ENCODE measurements around the gene DACH2. TPM values are rescaled to one million over a fixed set of nuclear protein-coding genes. Genes with fewer than 3 reads are reported as not detected.

The DACH2 gene
- total RNA-seq, 2 donors from 2014 or later, result not detected

GRCh38 chrX:86455495-86455894 is 307.2 kb downstream of the DACH2 start:
- Histone ChIP-seq H3K36me3 (no peaks in the 10 kb centered on the region), H3K4me1 (ENCODE audit: control insufficient read depth in 1 of 2, low read depth in 2 of 2) (no peaks in the 10 kb centered on the region), H3K9me3 (no peaks in the 10 kb centered on the region), H3K4me3 (no peak overlapping the region), H3K27me3 (replicated peaks; ENCODE audit: insufficient read depth) (no peaks in the 10 kb centered on the region), H3K27ac (no peak overlapping the region)
- ATAC-seq (ENCODE audit: insufficient number of reproducible peaks, low FRiP score, low read depth) (no peak), DNase-seq (ENCODE audit: low spot score) (no peak)
- TF ChIP-seq CTCF (IDR thresholded peaks at IDR 0.05), result no peak

DNA sequence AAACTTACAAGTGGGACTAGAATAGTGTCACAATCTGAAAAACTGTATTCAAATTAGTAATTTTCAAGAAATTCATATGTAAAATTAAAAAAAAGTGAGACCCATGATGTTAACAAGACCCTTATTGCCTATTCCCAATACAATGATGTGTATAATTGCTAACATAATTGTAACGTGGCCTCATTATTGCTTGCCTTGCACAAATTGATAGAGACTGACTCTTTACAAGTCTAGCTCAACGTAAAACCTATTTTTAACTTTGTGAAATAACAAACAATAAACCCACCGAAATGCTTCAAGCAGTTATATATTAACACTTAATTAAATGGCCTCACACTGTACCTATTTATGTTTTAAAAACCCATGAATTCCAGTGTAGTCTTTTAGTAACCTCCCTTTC is 312.5 kb downstream of the DACH2 start:
- DNase-seq (ENCODE audit: low spot score), result no peak
- H3K4me3 ChIP-seq, result no peak overlapping the region
- H3K36me3 ChIP-seq, result no peaks in the 10 kb centered on the region
- H3K27me3 ChIP-seq (replicated peaks; ENCODE audit: insufficient read depth), result no peaks in the 10 kb centered on the region
- H3K4me1 ChIP-seq (ENCODE audit: control insufficient read depth in 1 of 2, low read depth in 2 of 2), result no peaks in the 10 kb centered on the region
- no peak for TF ChIP-seq CTCF (IDR thresholded peaks at IDR 0.05)
- no peaks in the 10 kb centered on the region for H3K9me3 ChIP-seq
- no peak overlapping the region for H3K27ac ChIP-seq
- ATAC-seq (ENCODE audit: insufficient number of reproducible peaks, low FRiP score, low read depth), result no peak

- Histone ChIP-seq H3K4me1 (ENCODE audit: control insufficient read depth in 1 of 2, low read depth in 2 of 2) (no peaks in the 10 kb centered on the region), H3K27ac (no peak overlapping the region), H3K9me3 (no peaks in the 10 kb centered on the region), H3K27me3 (replicated peaks; ENCODE audit: insufficient read depth) (no peaks in the 10 kb centered on the region), H3K4me3 (no peak overlapping the region), H3K36me3 (no peaks in the 10 kb centered on the region)
- TF ChIP-seq CTCF (IDR thresholded peaks at IDR 0.05), result no peak
- DNase-seq (ENCODE audit: low spot score), result no peak
- ATAC-seq (ENCODE audit: insufficient number of reproducible peaks, low FRiP score, low read depth), result no peak
Observed at GRCh38 chrX:86504297-86504696, 356.0 kb downstream of the DACH2 start.

DNA sequence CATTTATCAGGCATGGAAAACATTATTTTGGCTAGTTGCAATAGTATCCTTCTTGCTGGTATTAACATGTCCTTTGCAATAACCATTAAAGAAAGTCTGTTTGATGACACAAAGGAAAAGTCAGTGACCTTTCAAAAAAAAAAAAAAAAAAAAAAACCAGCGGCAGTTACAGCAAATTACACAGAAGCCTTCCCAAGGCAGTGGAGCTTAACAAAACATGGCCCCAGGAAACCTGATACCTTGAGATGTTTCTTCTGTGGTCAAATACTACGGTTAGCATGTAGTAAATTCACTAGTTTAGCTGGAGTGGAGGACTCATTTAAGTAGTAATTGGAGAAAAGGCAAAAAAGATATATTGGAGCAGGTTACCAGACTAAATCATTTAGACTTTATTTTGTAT is 359.1 kb downstream of the DACH2 start:
- ATAC-seq (ENCODE audit: insufficient number of reproducible peaks, low FRiP score, low read depth), result no peak

GRCh38 chrX:86579777-86580176 is 431.5 kb downstream of the DACH2 start:
- H3K9me3 ChIP-seq, result no peaks in the 10 kb centered on the region
- no peak for TF ChIP-seq CTCF (IDR thresholded peaks at IDR 0.05)
- no peak overlapping the region for H3K27ac ChIP-seq
- H3K4me3 ChIP-seq, result no peak overlapping the region
- no peaks in the 10 kb centered on the region for H3K4me1 ChIP-seq (ENCODE audit: control insufficient read depth in 1 of 2, low read depth in 2 of 2)
- H3K27me3 ChIP-seq (replicated peaks; ENCODE audit: insufficient read depth), result no peaks in the 10 kb centered on the region
- ATAC-seq (ENCODE audit: insufficient number of reproducible peaks, low FRiP score, low read depth) (no peak), DNase-seq (ENCODE audit: low spot score) (no peak)
- H3K36me3 ChIP-seq, result no peaks in the 10 kb centered on the region

More for the DNA sequence above, 359.1 kb downstream of the DACH2 start:
- Histone ChIP-seq H3K4me3 (no peak overlapping the region), H3K4me1 (ENCODE audit: control insufficient read depth in 1 of 2, low read depth in 2 of 2) (no peaks in the 10 kb centered on the region), H3K27ac (no peak overlapping the region), H3K9me3 (no peaks in the 10 kb centered on the region), H3K36me3 (no peaks in the 10 kb centered on the region), H3K27me3 (replicated peaks; ENCODE audit: insufficient read depth) (no peaks in the 10 kb centered on the region)
- DNase-seq (ENCODE audit: low spot score), result no peak
- TF ChIP-seq CTCF (IDR thresholded peaks at IDR 0.05), result no peak
